K562 (cell line): ENCODE data around the gene TSPAN18. TPM values are rescaled to one million over a fixed set of nuclear protein-coding genes. Genes with fewer than 3 reads are reported as not detected.

Source experiments
- ATAC-seq: fragments of 200-7000 bp; cut with Tn5 transposase; 3 replicates; pipeline ENCODE4 v1.9.1; 2020; ENCODE audit warnings: moderate library complexity
- BruUV-seq: library from RNA; stranded (reverse); fragments of 400-500 nt; replicated peaks from 2 replicates; lab custom pipeline; 2021; lab: Mats Ljungman, UMichigan
- CTCF ChIA-PET: fragments of 300-600 bp; formaldehyde crosslinking; extraction: SDS; loops from one replicate; lab custom pipeline; 2021; ENCODE audit warnings: low intra/inter-chr PET ratio; lab: Yijun Ruan, JAX
- POLR2A ChIA-PET: fragments of 300-600, 350-650 bp; sonication (Branson Sonifier 250); formaldehyde crosslinking; extraction: SDS; loops from one replicate; lab custom pipeline; 2021; ENCODE audit warnings: antibody characterized with exemption, inconsistent platforms; lab: Yijun Ruan, JAX
- DNase-seq, 4 experiments: peaks; one replicate each; pipeline versions ENCODE4 v3.0.0 to v3.0.0-alpha.2; 2011 to 2018; ENCODE audit warnings: low spot score in 3 of 4, mixed read lengths in 3 of 4; ENCODE audit errors: extremely low read depth in 1 of 4
- FAIRE-seq: peaks from 2 replicates; lab custom pipeline; 2011; peaks lifted over from hg19 to GRCh38; lab: Jason Lieb, UNC
- H2AFZ ChIP-seq: 2 replicates; pipeline ENCODE4 v1.6.0; 2011; ENCODE audit warnings: low read depth, low read length, control low read depth, inconsistent platforms
- H3K27ac ChIP-seq: fragments of 200-600 bp; 3 replicates; pipeline ENCODE4 v1.8.0; 2011; ENCODE audit warnings: low read depth, mild to moderate bottlenecking, control low read depth, inconsistent platforms, low read length, moderate library complexity, mixed read lengths; ENCODE audit errors: extremely low read depth
- H3K27me3 ChIP-seq, 2 experiments: fragments of 300-600 bp in 1 of 2; 2 replicates in 1 of 2; 3 replicates in 1 of 2; pipeline versions ENCODE4 v1.6.0 to v1.8.0; 2011; ENCODE audit warnings: inconsistent platforms in 2 of 2, low read length in 2 of 2, mild to moderate bottlenecking in 1 of 2, mixed read lengths in 1 of 2, moderate library complexity in 1 of 2; ENCODE audit not compliant: control insufficient read depth in 2 of 2, insufficient read depth in 2 of 2
- H3K36me3 ChIP-seq: fragments of 300-600 bp; 3 replicates; pipeline ENCODE4 v1.8.0; 2011; ENCODE audit warnings: mild to moderate bottlenecking, low read length, inconsistent platforms; ENCODE audit not compliant: control insufficient read depth, insufficient read depth
- H3K4me1 ChIP-seq, 2 experiments: fragments of 200-600 bp in 1 of 2; replicated peaks in 1 of 2; 2 replicates in 1 of 2; 3 replicates in 1 of 2; pipeline versions ENCODE4 v1.5.1 to v1.8.0; 2011; ENCODE audit warnings: inconsistent platforms in 2 of 2, low read length in 2 of 2, mild to moderate bottlenecking in 1 of 2, mixed read lengths in 1 of 2, moderate library complexity in 1 of 2; ENCODE audit not compliant: control insufficient read depth in 2 of 2, insufficient read depth in 2 of 2
- H3K4me2 ChIP-seq: 2 replicates; pipeline ENCODE4 v1.6.1; 2011; ENCODE audit warnings: low read length, control low read depth, inconsistent platforms, mixed read lengths; ENCODE audit not compliant: insufficient read depth
- H3K4me3 ChIP-seq: fragments of 200-600 bp; sonication (generic), shearing (Covaris generic); 2 replicates; pipeline ENCODE4 v1.5.1; 2016; ENCODE audit warnings: control low read depth, inconsistent platforms
- H3K79me2 ChIP-seq: fragments of 200-600 bp; 3 replicates; pipeline ENCODE4 v1.8.0; 2011; ENCODE audit warnings: low read length, inconsistent platforms; ENCODE audit not compliant: control insufficient read depth, insufficient read depth
- H3K9ac ChIP-seq, 2 experiments: 2 replicates each; pipeline versions ENCODE4 v1.6.0 to v1.6.1; 2011; ENCODE audit warnings: low read depth in 2 of 2, low read length in 2 of 2, control low read depth in 1 of 2, inconsistent platforms in 1 of 2, mild to moderate bottlenecking in 1 of 2, mixed read lengths in 1 of 2; ENCODE audit not compliant: insufficient read depth in 1 of 2
- H3K9me1 ChIP-seq: one replicate; pipeline ENCODE4 v1.6.0; 2011; ENCODE audit warnings: inconsistent platforms, mild to moderate bottlenecking, low read length, moderate library complexity; ENCODE audit not compliant: control insufficient read depth, insufficient read depth
- H3K9me3 ChIP-seq: replicated peaks from 2 replicates; pipeline ENCODE4 v1.5.1; 2011; ENCODE audit warnings: low read depth, low read length, inconsistent platforms; ENCODE audit not compliant: control insufficient read depth, insufficient read depth
- H4K20me1 ChIP-seq: replicated peaks from 2 replicates; pipeline ENCODE4 v1.6.1; 2011; ENCODE audit warnings: low read length, inconsistent platforms, mixed read lengths; ENCODE audit not compliant: control insufficient read depth, insufficient read depth
- ASH1L ChIP-seq: fragments of 450-650 bp; IDR thresholded peaks from 2 replicates; pipeline ENCODE4 v1.6.1; 2018; ENCODE audit warnings: borderline replicate concordance, mild to moderate bottlenecking, low read depth; ENCODE audit not compliant: partially characterized antibody
- CREBBP ChIP-seq: IDR thresholded peaks from one replicate; pipeline ENCODE4 v1.6.1; 2012; ENCODE audit warnings: low read depth, mild to moderate bottlenecking, control low read depth, inconsistent platforms, low read length
- DACH1 ChIP-seq: fragments of 450-650 bp; IDR thresholded peaks from 2 replicates; pipeline ENCODE4 v1.6.1; 2018; ENCODE audit not compliant: partially characterized antibody
- GABPB1 ChIP-seq: sonication (generic); formaldehyde crosslinking; IDR thresholded peaks from 2 replicates; pipeline ENCODE4 v1.8.0; 2022; ENCODE audit warnings: mild to moderate bottlenecking, missing genetic modification reagents
- NEUROD1 ChIP-seq: fragments of 150-350 bp; IDR thresholded peaks from 2 replicates; pipeline ENCODE4 v1.6.1; 2014; ENCODE audit warnings: borderline replicate concordance, low read length, low read depth; ENCODE audit not compliant: partially characterized antibody
- NUFIP1 ChIP-seq: fragments of 450-650 bp; IDR thresholded peaks from 2 replicates; pipeline ENCODE4 v1.6.1; 2018; ENCODE audit not compliant: partially characterized antibody
- SAFB2 ChIP-seq: fragments of 200-400 bp; formaldehyde crosslinking; IDR thresholded peaks from 2 replicates; pipeline ENCODE4 v1.6.1; 2018; ENCODE audit warnings: borderline replicate concordance, low read length, low read depth, moderate library complexity; ENCODE audit not compliant: severe bottlenecking
- SMC3 ChIP-seq: conservative IDR thresholded peaks from 2 replicates; pipeline ENCODE4 v1.6.1; 2011; ENCODE audit warnings: low read depth, low read length, improper control_type of control experiment; ENCODE audit not compliant: insufficient read depth
- SNAPC5 ChIP-seq: fragments of 250-450 bp; sonication (Bioruptor Pico); IDR thresholded peaks from 2 replicates; pipeline ENCODE4 v1.8.0; 2021; ENCODE audit warnings: moderate library complexity, mild to moderate bottlenecking, inconsistent platforms
- SP2 ChIP-seq: IDR thresholded peaks from 2 replicates; pipeline ENCODE4 v1.6.1; 2011; ENCODE audit warnings: mild to moderate bottlenecking, low read depth, low read length, moderate library complexity; ENCODE audit not compliant: poor library complexity, severe bottlenecking; ENCODE audit errors: extremely low read depth
- TBL1XR1 ChIP-seq, 2 experiments: IDR thresholded peaks; 2 replicates each; pipeline ENCODE4 v1.6.1; 2012; ENCODE audit warnings: improper control_type of control experiment in 2 of 2, low read length in 2 of 2, mild to moderate bottlenecking in 1 of 2
- TCF7L2 ChIP-seq: fragments of 150-350 bp; IDR thresholded peaks from 2 replicates; pipeline ENCODE4 v1.6.1; 2016; ENCODE audit warnings: low read depth, mild to moderate bottlenecking, low read length, moderate library complexity
- ZBTB7A ChIP-seq: IDR thresholded peaks from 2 replicates; pipeline ENCODE4 v1.6.1; 2011; ENCODE audit warnings: low read depth, mild to moderate bottlenecking, low read length, moderate library complexity, borderline replicate concordance; ENCODE audit not compliant: control insufficient read depth
- ZFP30 ChIP-seq: fragments of 250-450 bp; sonication (Bioruptor Pico); IDR thresholded peaks from 2 replicates; pipeline ENCODE4 v1.8.0; 2022; ENCODE audit warnings: moderate library complexity, mild to moderate bottlenecking, inconsistent platforms, borderline replicate concordance
- ZNF175 ChIP-seq: fragments of 200-800 bp; sonication (Bioruptor generic); IDR thresholded peaks from 2 replicates; pipeline ENCODE4 v1.6.1; 2016; ENCODE audit warnings: low read depth, mild to moderate bottlenecking, missing genetic modification characterization, missing compliant biosample characterization
- ZNF316 ChIP-seq: fragments of 450-650 bp; IDR thresholded peaks from 2 replicates; pipeline ENCODE4 v1.6.1; 2016
- ZNF354B ChIP-seq: fragments of 250-450 bp; sonication (Bioruptor Pico); IDR thresholded peaks from 2 replicates; pipeline ENCODE4 v1.4.0; 2020
- WGBS: fragments of 100-300 bp; shearing (Covaris generic); methylation state at CpG from one replicate; pipeline ENCODE4 v1.1.6; 2016; ENCODE audit warnings: low coverage, mixed read lengths; ENCODE audit not compliant: insufficient coverage; ENCODE audit errors: missing lambda C conversion rate; 5-methylcytosine and 5-hydroxymethylcytosine counted together
- in situ Hi-C: fragments of 300-500 bp; cut with MboI; formaldehyde crosslinking; loops from 4 replicates; pipeline ENCODE4 v1.15.0; 2018; ENCODE audit warnings: inconsistent platforms, mixed read lengths
- intact Hi-C: fragments of 100-400 bp; cut with micrococcal nuclease; formaldehyde crosslinking; loops from 2 replicates; pipeline ENCODE4 v1.14.2; 2022
- polyA plus RNA-seq, 8 experiments: library from polyadenylated mRNA; depleted of rRNA in 4 of 8; stranded (reverse) in 5 of 8; unstranded in 3 of 8; fragments of >200 nt; fragmentation: Nextera tagmentation in 2 of 8; fragmentation: Illumina TruSeq in 1 of 8; extraction: Ambion mirVana in 2 of 8; extraction: Trizol in 1 of 8; gene quantifications; 2 replicates each; pipeline versions ENCODE4 v1.2.1 to v1.2.3, GENCODE V29; 2011 to 2014; ENCODE audit warnings: inconsistent platforms in 1 of 8, missing spikeins in 1 of 8
- total RNA-seq, 7 experiments: library from RNA; depleted of rRNA in 6 of 7; stranded (reverse); fragments of >200 nt in 6 of 7; fragmentation: Illumina TruSeq in 2 of 7; extraction: Trizol in 2 of 7; gene quantifications; 2 replicates each; pipeline versions ENCODE4 v1.2.1 to v1.2.3, GENCODE V29; 2011 to 2021; ENCODE audit warnings: low replicate concordance in 1 of 7
- TF ChIP-seq, protein P1 (sequence below): fragments of 250-450 bp; sonication (Bioruptor Pico); IDR thresholded peaks from 2 replicates; pipeline ENCODE4 v1.5.0; 2022; ENCODE audit warnings: mild to moderate bottlenecking
- TF ChIP-seq, protein P2 (sequence below): IDR thresholded peaks from 2 replicates; pipeline ENCODE4 v1.6.1; 2014; ENCODE audit warnings: antibody characterized with exemption

Gene TSPAN18
- total and polyA plus RNA-seq, 9 of the 15 experiments (the other 6 are each of a cell fraction or from before 2014, with no cell fraction given), result 0.17 to 0.35 (median 0.22) TPM; not detected in 4

- TF ChIP-seq NEUROD1 (peak; percentile 26), ASH1L (peak; percentile 50), TCF7L2 (no peak), SP2 (peak; percentile 43), ZNF316 (no peak)
Measured at GRCh38 chr11:44899959-44900358, 173.2 kb downstream of the TSPAN18 start (continued).

- ATAC-seq, result no peak
- TF ChIP-seq SAFB2, result no peak
- TF ChIP-seq NUFIP1, result no peak
- TF ChIP-seq, protein P1, sequence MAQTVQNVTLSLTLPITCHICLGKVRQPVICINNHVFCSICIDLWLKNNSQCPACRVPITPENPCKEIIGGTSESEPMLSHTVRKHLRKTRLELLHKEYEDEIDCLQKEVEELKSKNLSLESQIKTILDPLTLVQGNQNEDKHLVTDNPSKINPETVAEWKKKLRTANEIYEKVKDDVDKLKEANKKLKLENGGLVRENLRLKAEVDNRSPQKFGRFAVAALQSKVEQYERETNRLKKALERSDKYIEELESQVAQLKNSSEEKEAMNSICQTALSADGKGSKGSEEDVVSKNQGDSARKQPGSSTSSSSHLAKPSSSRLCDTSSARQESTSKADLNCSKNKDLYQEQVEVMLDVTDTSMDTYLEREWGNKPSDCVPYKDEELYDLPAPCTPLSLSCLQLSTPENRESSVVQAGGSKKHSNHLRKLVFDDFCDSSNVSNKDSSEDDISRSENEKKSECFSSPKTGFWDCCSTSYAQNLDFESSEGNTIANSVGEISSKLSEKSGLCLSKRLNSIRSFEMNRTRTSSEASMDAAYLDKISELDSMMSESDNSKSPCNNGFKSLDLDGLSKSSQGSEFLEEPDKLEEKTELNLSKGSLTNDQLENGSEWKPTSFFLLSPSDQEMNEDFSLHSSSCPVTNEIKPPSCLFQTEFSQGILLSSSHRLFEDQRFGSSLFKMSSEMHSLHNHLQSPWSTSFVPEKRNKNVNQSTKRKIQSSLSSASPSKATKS (CRISPR knock-in tag), result no peak
- no peak for TF ChIP-seq ZNF175 (CRISPR knock-in tag)
- TF ChIP-seq ZFP30 (CRISPR knock-in tag), result no peak
- no peak for TF ChIP-seq SNAPC5 (CRISPR knock-in tag)
- TF ChIP-seq SMC3, result no peak
- TF ChIP-seq CREBBP, result no peak
- no peak for TF ChIP-seq DACH1
- no peak for TF ChIP-seq GABPB1
- TF ChIP-seq, protein P2, sequence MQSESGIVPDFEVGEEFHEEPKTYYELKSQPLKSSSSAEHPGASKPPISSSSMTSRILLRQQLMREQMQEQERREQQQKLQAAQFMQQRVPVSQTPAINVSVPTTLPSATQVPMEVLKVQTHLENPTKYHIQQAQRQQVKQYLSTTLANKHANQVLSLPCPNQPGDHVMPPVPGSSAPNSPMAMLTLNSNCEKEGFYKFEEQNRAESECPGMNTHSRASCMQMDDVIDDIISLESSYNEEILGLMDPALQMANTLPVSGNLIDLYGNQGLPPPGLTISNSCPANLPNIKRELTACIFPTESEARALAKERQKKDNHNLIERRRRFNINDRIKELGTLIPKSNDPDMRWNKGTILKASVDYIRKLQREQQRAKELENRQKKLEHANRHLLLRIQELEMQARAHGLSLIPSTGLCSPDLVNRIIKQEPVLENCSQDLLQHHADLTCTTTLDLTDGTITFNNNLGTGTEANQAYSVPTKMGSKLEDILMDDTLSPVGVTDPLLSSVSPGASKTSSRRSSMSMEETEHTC, result no peak
- TF ChIP-seq ZBTB7A, result no peak
- TF ChIP-seq TBL1XR1 (IDR thresholded peaks at IDR 0.05; ENCODE audit: low read length in 2 of 2), result no peak
- no peak for TF ChIP-seq ZNF354B (CRISPR knock-in tag)
- TF ChIP-seq, all 486 proteins: peak for 0
- WGBS, result 3% methylated on average over 7 of the region's 7 CpGs
- H3K27ac ChIP-seq, result no peak overlapping the region
- H3K9me1 ChIP-seq, result no peaks in the 10 kb centered on the region
- H3K79me2 ChIP-seq, result no peaks in the 10 kb centered on the region
- no TSS peak for BruUV-seq
- H3K9me3 ChIP-seq, result no peaks in the 10 kb centered on the region
- no peaks in the 10 kb centered on the region; a peak in 2 of 5 replicates for H3K4me1 ChIP-seq
- in situ Hi-C loops, result no loop called here
- H3K4me2 ChIP-seq, result no peak overlapping the region
- ChIA-PET CTCF (interaction anchor here (0.7 kb wide), 1 partner anchor 280 kb away, joined by 3 read pairs; no protein-coding TSS in a partner anchor), POLR2A (no interaction called here)
- no peaks in the 10 kb centered on the region for H4K20me1 ChIP-seq
- FAIRE-seq, result no peak
- no peak overlapping the region for H3K4me3 ChIP-seq
- intact Hi-C loops, result no loop called here
- DNase-seq, result no peak
- no peak overlapping the region for H2AFZ ChIP-seq
- H3K27me3 ChIP-seq, result peaks cover 0 to 16% of the 10 kb centered on the region in 2 experiments; a peak in 2 of 5 replicates
- no peaks in the 10 kb centered on the region for H3K36me3 ChIP-seq
- no peak overlapping the region for H3K9ac ChIP-seq
Measured at GRCh38 chr11:44901120-44901633, 174.4 kb downstream of the TSPAN18 start.
